ENCODE results near the gene CTTNBP2NL. TPM values are rescaled to one million over a fixed set of nuclear protein-coding genes. Genes with fewer than 3 reads are reported as not detected.
A peak's percentile ranks its signal among the peaks of the same experiment; 100 is the strongest.

Gene CTTNBP2NL
- polyA plus RNA-seq, 1 experiment = 17.2 TPM

DNA sequence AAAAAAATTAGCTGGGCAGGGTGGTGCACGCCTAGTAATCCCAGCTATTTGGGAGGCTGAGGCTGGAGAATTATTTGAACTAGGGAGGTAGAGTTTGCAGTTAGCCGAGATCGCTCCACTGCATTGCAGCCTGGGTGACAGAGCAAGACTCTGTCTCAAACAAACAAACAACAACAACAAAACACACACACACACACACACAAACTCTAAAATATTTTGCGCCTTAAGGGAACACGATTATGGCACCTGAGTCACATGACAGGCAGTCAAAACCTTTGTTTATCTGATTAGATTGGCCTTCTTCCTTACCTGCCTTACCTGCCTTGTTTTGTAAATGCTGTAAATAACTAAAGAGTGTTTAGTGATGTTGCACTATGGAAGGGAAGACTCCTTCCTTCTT lies 92.1 kb downstream of the CTTNBP2NL start:
- CTCF ChIA-PET = interaction anchor here (1.7 kb wide), 1 partner anchor 12 kb away, joined by 6 read pairs; no protein-coding TSS in a partner anchor
- Histone ChIP-seq H3K36me3 (ENCODE audit: control insufficient read depth, insufficient read depth, low read length) (no peaks in the 10 kb centered on the region), H3K4me3 (ENCODE audit: low read depth, low read length) (no peak overlapping the region), H3K27me3 (ENCODE audit: control insufficient read depth, insufficient read depth, low read length) (no peaks in the 10 kb centered on the region)
- no peak for DNase-seq (ENCODE audit: low read depth)
- TF ChIP-seq, protein P1, sequence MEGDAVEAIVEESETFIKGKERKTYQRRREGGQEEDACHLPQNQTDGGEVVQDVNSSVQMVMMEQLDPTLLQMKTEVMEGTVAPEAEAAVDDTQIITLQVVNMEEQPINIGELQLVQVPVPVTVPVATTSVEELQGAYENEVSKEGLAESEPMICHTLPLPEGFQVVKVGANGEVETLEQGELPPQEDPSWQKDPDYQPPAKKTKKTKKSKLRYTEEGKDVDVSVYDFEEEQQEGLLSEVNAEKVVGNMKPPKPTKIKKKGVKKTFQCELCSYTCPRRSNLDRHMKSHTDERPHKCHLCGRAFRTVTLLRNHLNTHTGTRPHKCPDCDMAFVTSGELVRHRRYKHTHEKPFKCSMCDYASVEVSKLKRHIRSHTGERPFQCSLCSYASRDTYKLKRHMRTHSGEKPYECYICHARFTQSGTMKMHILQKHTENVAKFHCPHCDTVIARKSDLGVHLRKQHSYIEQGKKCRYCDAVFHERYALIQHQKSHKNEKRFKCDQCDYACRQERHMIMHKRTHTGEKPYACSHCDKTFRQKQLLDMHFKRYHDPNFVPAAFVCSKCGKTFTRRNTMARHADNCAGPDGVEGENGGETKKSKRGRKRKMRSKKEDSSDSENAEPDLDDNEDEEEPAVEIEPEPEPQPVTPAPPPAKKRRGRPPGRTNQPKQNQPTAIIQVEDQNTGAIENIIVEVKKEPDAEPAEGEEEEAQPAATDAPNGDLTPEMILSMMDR (IDR thresholded peaks at IDR 0.05; ENCODE audit: insufficient read depth, low read depth, low read length) = no peak
- POLR2A ChIA-PET = interaction anchor here (0.6 kb wide), 1 partner anchor 130 kb away, joined by 7 read pairs; no protein-coding TSS in a partner anchor

DNA sequence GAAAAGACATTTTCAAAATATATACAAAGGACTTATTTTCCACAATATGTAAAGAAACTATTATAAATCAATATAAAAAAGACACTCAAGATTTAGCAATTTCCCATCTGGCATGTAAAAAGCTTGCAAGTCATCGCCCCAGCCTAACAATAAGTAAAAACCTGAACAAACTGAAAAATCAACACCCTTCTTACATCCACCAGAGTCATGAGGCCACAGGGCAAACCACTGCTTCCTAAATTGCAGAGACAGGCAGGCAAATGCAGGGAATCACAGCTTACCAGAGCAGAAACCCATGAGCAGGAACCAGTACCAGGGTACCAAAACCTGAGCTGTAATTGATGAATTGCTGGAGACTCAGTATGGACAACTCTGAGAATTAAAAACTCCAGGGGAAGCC lies 96.1 kb downstream of the CTTNBP2NL start:
- no peak overlapping the region for H3K4me3 ChIP-seq (ENCODE audit: low read depth, low read length)
- CTCF ChIA-PET = interaction anchor here (1.2 to 1.6 kb wide), 3 partner anchors 10 to 101 kb away, joined by 6 to 11 read pairs (median 6); no protein-coding TSS in a partner anchor
- TF ChIP-seq, protein P1 (IDR thresholded peaks at IDR 0.05; ENCODE audit: insufficient read depth, low read depth, low read length) = no peak
- no peak for DNase-seq (ENCODE audit: low read depth)
- no peaks in the 10 kb centered on the region for H3K36me3 ChIP-seq (ENCODE audit: control insufficient read depth, insufficient read depth, low read length)
- H3K27me3 ChIP-seq (ENCODE audit: control insufficient read depth, insufficient read depth, low read length) = no peaks in the 10 kb centered on the region
- POLR2A ChIA-PET = interaction anchor here (0.6 kb wide), 1 partner anchor 45 kb away, joined by 3 read pairs; no protein-coding TSS in a partner anchor

DNA sequence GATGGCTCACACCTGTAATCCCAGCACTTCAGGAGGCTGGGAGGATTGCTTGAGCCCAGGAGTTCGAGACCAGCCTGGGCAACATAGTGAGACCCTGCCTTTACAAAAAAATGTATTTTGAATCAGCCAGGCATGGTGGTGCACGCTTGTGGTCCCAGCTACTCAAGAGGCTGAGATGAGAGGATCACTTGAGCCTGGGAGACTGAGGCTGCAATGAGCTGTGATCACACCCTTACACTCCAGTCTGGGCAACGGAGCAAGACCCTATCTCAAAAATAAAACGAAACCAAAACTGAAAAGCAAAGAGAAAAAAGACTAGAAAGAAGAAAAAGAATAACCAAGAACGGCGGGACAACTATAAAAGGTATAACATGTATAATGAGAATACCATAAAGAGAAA lies 97.3 kb downstream of the CTTNBP2NL start:
- CTCF ChIA-PET = interaction anchor here (1.6 kb wide), 1 partner anchor 102 kb away, joined by 6 read pairs; no protein-coding TSS in a partner anchor
- Histone ChIP-seq H3K4me3 (ENCODE audit: low read depth, low read length) (no peak overlapping the region), H3K27me3 (ENCODE audit: control insufficient read depth, insufficient read depth, low read length) (no peaks in the 10 kb centered on the region), H3K36me3 (ENCODE audit: control insufficient read depth, insufficient read depth, low read length) (no peaks in the 10 kb centered on the region)
- DNase-seq (ENCODE audit: low read depth) = no peak
- TF ChIP-seq, protein P1 (IDR thresholded peaks at IDR 0.05; ENCODE audit: insufficient read depth, low read depth, low read length) = no peak
- POLR2A ChIA-PET = no interaction called here

DNA sequence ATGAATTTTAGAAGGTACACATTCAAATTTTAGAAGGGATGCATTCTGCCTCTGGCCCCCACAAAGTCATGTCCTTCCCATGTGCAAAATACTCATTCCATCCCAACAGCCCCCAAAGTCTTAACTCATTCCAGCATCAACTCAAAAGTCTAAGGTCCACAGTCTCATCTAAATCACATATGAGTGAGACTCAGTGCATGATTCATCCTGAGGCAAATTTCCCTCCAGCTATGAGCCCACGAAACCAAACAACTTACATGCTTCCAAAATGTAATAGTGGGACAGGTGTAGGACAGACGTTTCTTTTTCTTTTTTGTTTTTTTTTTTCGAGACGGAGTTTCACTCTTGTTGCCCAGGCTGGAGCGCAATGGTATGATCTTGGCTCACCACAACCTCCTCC lies 100.3 kb downstream of the CTTNBP2NL start:
- no peaks in the 10 kb centered on the region for H3K27me3 ChIP-seq (ENCODE audit: control insufficient read depth, insufficient read depth, low read length)
- POLR2A ChIA-PET = no interaction called here
- H3K4me3 ChIP-seq (ENCODE audit: low read depth, low read length) = no peak overlapping the region
- TF ChIP-seq, protein P1 (IDR thresholded peaks at IDR 0.05; ENCODE audit: insufficient read depth, low read depth, low read length) = no peak
- CTCF ChIA-PET = interaction anchor here (1.7 kb wide), 1 partner anchor 106 kb away, joined by 6 read pairs; no protein-coding TSS in a partner anchor
- no peaks in the 10 kb centered on the region for H3K36me3 ChIP-seq (ENCODE audit: control insufficient read depth, insufficient read depth, low read length)
- DNase-seq (ENCODE audit: low read depth) = no peak

DNA sequence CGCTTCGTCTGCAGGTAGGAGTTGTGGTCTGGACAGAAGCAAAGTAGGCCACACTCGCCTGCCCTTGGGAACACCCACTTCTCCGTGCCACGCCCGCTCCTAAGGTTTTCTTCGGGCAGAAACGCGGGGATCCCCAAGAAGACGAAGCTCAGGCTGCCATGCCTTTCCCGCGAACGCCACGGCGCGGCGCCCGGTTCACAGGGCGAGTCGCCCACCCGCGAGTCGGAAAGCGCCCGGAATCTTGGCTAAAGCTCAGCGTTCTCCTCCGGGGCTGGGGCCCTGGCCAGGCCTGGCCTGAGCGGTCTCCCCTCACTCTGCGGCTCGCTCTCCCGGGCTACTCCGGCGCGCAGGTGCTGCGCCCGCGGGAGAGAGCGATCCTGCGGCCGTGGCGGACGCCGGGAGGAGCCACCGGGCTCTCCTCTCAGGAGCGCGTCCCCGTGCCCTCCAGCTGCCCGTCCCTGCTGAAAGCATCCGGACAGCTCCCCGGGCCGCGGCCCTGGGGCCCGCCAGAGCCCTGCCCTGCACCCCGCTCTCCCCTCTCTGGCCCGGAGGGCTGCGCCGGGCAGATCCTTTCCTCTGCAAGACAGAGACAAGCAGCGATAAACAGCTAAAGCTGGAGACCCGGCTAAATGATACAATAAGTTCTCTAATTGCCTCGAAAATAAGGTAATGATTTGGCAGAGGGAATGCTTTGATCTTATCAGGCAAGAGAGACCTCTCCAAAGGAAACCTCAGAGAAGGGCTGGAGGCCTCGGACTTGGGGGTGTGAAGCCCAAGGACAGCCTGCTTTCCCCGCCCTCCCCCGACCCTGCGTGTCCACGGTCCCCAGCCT lies 106.0 kb downstream of the CTTNBP2NL start:
- DNase-seq (ENCODE audit: low read depth) = no peak
- ChIA-PET CTCF (interaction anchor here (0.6 to 3.5 kb wide), 45 partner anchors 9 to 840 kb away, joined by 3 to 56 read pairs (median 5); partner anchors contain the start of genes MOV10, PPM1J and ST7L), POLR2A (interaction anchor here (0.5 to 1.2 kb wide), 6 partner anchors 11 to 134 kb away, joined by 3 to 9 read pairs (median 5); partner anchors contain the start of gene ST7L)
- TF ChIP-seq, protein P1 (IDR thresholded peaks at IDR 0.05; ENCODE audit: insufficient read depth, low read depth, low read length) = peak; percentile 93
- Histone ChIP-seq H3K27me3 (ENCODE audit: control insufficient read depth, insufficient read depth, low read length) (no peaks in the 10 kb centered on the region), H3K36me3 (ENCODE audit: control insufficient read depth, insufficient read depth, low read length) (no peaks in the 10 kb centered on the region), H3K4me3 (ENCODE audit: low read depth, low read length) (peak overlapping the region; percentile 49)

Data from BJ (cell line).